ENCODE results near the gene FAM32A. TPM values are rescaled to one million over a fixed set of nuclear protein-coding genes. Genes with fewer than 3 reads are reported as not detected.

FAM32A gene
- total and polyA plus RNA-seq, 10 donors: 45.8 to 105 (median 74.5) TPM

GRCh38 chr19:16191216-16191908, 6.2 kb downstream of the FAM32A start:
- 80 to 93% (median 87%) methylated on average over 16 of the region's 16 CpGs for WGBS, 5 donors
- DNase-seq: peak; percentile 46

DNA sequence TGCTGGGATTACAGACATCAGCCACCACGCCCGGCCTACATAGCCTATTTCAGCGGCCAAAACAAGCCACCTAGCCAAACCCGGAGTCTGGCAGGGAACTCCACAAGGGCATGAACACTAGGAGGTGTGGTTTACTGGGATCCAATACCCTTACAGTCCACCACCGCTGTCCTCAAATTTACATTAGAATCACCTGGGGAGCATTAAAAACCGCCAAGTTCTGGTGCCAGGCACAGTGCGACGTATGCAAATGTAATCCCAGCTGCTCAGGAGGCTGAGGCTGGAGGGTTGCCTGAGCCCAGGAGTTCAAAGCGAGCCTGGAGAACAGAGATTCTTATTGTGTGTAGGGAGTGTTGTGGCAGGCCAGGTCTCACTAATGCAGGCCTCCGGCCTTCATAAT, 8.3 kb downstream of the FAM32A start:
- peaks cover 6 to 60% (median 48%) of the 10 kb centered on the region in 6 donors for H3K36me3 ChIP-seq
- no peaks in the 10 kb centered on the region for H3K27me3 ChIP-seq (replicated peaks in 1 of 7)
- DNase-seq: peak; percentile 11
- peaks cover 5 to 34% (median 20%) of the 10 kb centered on the region in 6 donors for H3K4me1 ChIP-seq
- H3K9me3 ChIP-seq: no peaks in the 10 kb centered on the region
- H3K27ac ChIP-seq: no peak overlapping the region
- H3K4me3 ChIP-seq: no peak overlapping the region
- TF ChIP-seq, protein P1, sequence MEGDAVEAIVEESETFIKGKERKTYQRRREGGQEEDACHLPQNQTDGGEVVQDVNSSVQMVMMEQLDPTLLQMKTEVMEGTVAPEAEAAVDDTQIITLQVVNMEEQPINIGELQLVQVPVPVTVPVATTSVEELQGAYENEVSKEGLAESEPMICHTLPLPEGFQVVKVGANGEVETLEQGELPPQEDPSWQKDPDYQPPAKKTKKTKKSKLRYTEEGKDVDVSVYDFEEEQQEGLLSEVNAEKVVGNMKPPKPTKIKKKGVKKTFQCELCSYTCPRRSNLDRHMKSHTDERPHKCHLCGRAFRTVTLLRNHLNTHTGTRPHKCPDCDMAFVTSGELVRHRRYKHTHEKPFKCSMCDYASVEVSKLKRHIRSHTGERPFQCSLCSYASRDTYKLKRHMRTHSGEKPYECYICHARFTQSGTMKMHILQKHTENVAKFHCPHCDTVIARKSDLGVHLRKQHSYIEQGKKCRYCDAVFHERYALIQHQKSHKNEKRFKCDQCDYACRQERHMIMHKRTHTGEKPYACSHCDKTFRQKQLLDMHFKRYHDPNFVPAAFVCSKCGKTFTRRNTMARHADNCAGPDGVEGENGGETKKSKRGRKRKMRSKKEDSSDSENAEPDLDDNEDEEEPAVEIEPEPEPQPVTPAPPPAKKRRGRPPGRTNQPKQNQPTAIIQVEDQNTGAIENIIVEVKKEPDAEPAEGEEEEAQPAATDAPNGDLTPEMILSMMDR (IDR thresholded peaks at IDR 0.05 in 8 of 11, conservative IDR thresholded peaks at IDR 0.05 in 3 of 11): no peak
- TF ChIP-seq POLR2A (IDR thresholded peaks at IDR 0.05): no peak
- WGBS, 5 donors: 91 to 96% (median 95%) methylated on average over 10 of the region's 10 CpGs
- intact Hi-C loops (cut with DNase I; ENCODE audit: low total_unique reads): no loop called here

More at GRCh38 chr19:16191216-16191908, 6.2 kb downstream of the FAM32A start:
- Histone ChIP-seq H3K27me3 (replicated peaks in 1 of 7) (no peaks in the 10 kb centered on the region), H3K9me3 (no peaks in the 10 kb centered on the region), H3K4me1 (peaks cover 4 to 41% (median 23%) of the 10 kb centered on the region in 6 donors), H3K27ac (no peak overlapping the region), H3K36me3 (peaks cover 6 to 81% (median 58%) of the 10 kb centered on the region in 6 donors), H3K4me3 (no peak overlapping the region)
- intact Hi-C loops (cut with DNase I; ENCODE audit: low total_unique reads): no loop called here
- TF ChIP-seq, protein P1 (IDR thresholded peaks at IDR 0.05 in 8 of 11, conservative IDR thresholded peaks at IDR 0.05 in 3 of 11): no peak
- no peak for TF ChIP-seq POLR2AphosphoS5 (IDR thresholded peaks at IDR 0.05)
- TF ChIP-seq POLR2A (IDR thresholded peaks at IDR 0.05): no peak

DNA sequence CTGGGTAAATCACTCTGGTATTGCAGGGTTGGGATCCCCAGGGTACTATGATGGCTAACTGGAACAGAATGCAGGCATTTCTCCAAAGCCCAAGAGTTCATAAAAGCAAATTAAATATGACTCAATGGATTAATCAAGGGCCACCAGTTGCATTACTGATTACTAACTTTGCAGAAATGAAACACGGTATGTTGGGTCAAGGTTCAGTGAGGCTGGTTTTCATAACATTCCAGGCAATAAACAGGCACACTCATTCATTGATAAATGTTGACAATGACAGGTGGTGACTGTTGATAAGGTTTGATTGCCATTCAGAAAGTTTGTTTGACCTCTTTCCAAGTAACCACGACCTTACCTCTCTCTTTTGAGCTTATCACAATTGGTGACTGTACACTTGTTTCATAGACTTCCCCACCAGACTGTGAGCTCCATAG, 12.0 kb downstream of the FAM32A start:
- TF ChIP-seq, protein P1 (IDR thresholded peaks at IDR 0.05 in 8 of 11, conservative IDR thresholded peaks at IDR 0.05 in 3 of 11): no peak
- TF ChIP-seq POLR2A (IDR thresholded peaks at IDR 0.05) (no peak), POLR2AphosphoS5 (IDR thresholded peaks at IDR 0.05) (no peak)
- Histone ChIP-seq H3K4me1 (peaks cover 12 to 49% (median 35%) of the 10 kb centered on the region in 6 donors), H3K36me3 (peaks cover 0 to 48% (median 21%) of the 10 kb centered on the region in 6 donors), H3K9me3 (no peaks in the 10 kb centered on the region), H3K4me3 (peak overlapping the region in 7 of 8 donors; percentile 78 to 100 (median 97)), H3K27me3 (replicated peaks in 1 of 7) (no peaks in the 10 kb centered on the region), H3K27ac (peak overlapping the region; percentile 80 to 96 (median 88))
- intact Hi-C loops (cut with DNase I; ENCODE audit: low total_unique reads): no loop called here
- 30 to 46% (median 35%) methylated on average over 2 of the region's 2 CpGs for WGBS, 5 donors
- DNase-seq: no peak

- H3K4me1 ChIP-seq: peaks cover 12 to 55% (median 36%) of the 10 kb centered on the region in 6 donors
- TF ChIP-seq POLR2A (IDR thresholded peaks at IDR 0.05) (no peak), POLR2AphosphoS5 (IDR thresholded peaks at IDR 0.05) (peak in 2 of 3 donors; percentile 85 to 93)
- TF ChIP-seq, protein P1 (IDR thresholded peaks at IDR 0.05 in 8 of 11, conservative IDR thresholded peaks at IDR 0.05 in 3 of 11): peak in 3 of 11 experiments; percentile 9 to 37 (median 19)
- H3K27me3 ChIP-seq (replicated peaks in 1 of 7): no peaks in the 10 kb centered on the region
- H3K9me3 ChIP-seq: no peaks in the 10 kb centered on the region
- peak within 1 kb of the TSS; percentile 80 to 96 (median 88) for H3K27ac ChIP-seq
- peaks cover 0 to 48% (median 21%) of the 10 kb centered on the region in 6 donors for H3K36me3 ChIP-seq
- DNase-seq: peak; percentile 99
- WGBS, 5 donors: 0 to 1% (median 0%) methylated on average over 51 to 65 of the region's 65 CpGs
- H3K4me3 ChIP-seq: peak within 1 kb of the TSS; percentile 78 to 100 (median 98)
- intact Hi-C loops (cut with DNase I; ENCODE audit: low total_unique reads): no loop called here
Observed at GRCh38 chr19:16197622-16198369, 12.6 kb downstream of the FAM32A start, which contains the start of gene AP1M1. Gene AP1M1, plus strand, starts transcription at chr19:16197911. Its CDS starts 116 bp downstream, at chr19:16198027.

All from spleen (tissue), 11 donors.